ENCODE measurements around the gene KRT9. TPM values are rescaled to one million over a fixed set of nuclear protein-coding genes. Genes with fewer than 3 reads are reported as not detected.
A peak's percentile ranks its signal among the peaks of the same experiment; 100 is the strongest.
"Not testable (repeated sequence)": the region's sequence is repeated elsewhere in the genome, so short reads cannot be mapped to it uniquely, and the experiment has no call there.

Gene KRT9
- total RNA-seq, 6 experiments from 2014 or later: not detected

GRCh38 chr17:41614098-41614497 is 42.2 kb upstream of the KRT9 start:
- no peak for ATAC-seq
- H3K27me3 ChIP-seq: no peaks in the 10 kb centered on the region
- no peak overlapping the region for H3K27ac ChIP-seq
- no CpG with 5 or more reads among the region's 5 CpGs for WGBS (ENCODE audit: insufficient coverage, low coverage, low lambda C conversion rate, missing lambda C conversion rate)
- no peak overlapping the region for H3K4me3 ChIP-seq
- H3K4me1 ChIP-seq: no peaks in the 10 kb centered on the region
- no peak for TF ChIP-seq CTCF (IDR thresholded peaks at IDR 0.05)
- no peak for TF ChIP-seq POLR2A (IDR thresholded peaks at IDR 0.05)
- intact Hi-C loops (cut with DNase I): no loop called here
- H3K36me3 ChIP-seq: no peaks in the 10 kb centered on the region
- H3K9me3 ChIP-seq: no peaks in the 10 kb centered on the region
- DNase-seq: peak in 1 of 3 donors; percentile 35

DNA sequence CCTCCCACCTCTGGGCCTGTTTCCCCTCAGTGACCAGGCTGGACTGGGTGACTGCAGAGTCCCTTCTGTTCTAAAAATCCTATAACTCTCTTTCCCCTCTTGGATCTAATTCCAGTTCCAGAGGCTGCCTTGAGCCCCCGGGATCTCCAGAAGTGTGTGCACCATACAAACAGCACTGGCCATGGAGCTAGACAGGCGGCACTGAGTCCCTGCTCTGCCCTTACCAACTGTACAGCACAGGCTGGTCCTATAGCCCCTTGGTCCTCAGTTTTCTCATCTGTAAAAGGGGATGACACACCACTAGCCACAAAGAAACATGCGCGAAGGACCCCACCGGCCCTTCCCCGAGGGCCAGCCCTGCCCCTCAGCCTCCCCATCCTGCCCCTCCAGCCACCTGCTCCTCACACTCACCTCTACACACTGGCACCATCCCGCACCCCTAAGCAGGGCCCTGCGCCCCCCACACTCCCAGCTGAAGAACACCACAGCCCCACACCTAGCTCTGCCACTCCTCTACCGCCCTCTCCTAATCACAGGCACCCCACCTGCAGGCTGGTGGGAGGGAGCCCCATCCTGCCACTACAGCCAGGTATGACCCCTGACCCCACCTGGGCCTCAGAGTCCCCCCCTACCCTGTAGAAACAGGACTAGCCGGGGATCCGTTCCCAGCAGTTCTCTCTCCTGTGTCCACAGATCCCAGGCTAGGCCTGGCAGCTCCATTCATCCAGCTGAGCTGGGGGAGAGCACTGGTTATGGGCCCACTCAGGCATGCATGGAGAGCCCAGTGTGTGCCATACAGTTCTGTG is 41.6 kb upstream of the KRT9 start:
- Histone ChIP-seq H3K36me3 (no peaks in the 10 kb centered on the region), H3K4me1 (no peaks in the 10 kb centered on the region), H3K27me3 (no peaks in the 10 kb centered on the region), H3K4me3 (no peak overlapping the region), H3K27ac (no peak overlapping the region), H3K9me3 (no peaks in the 10 kb centered on the region)
- intact Hi-C loops (cut with DNase I): no loop called here
- WGBS (ENCODE audit: insufficient coverage, low coverage, low lambda C conversion rate, missing lambda C conversion rate): 80% methylated on average over 7 of the region's 11 CpGs
- DNase-seq (peak in 1 of 3 donors; percentile 19), ATAC-seq (no peak)
- no peak for TF ChIP-seq POLR2A (IDR thresholded peaks at IDR 0.05)
- TF ChIP-seq CTCF (IDR thresholded peaks at IDR 0.05): no peak

GRCh38 chr17:41612376-41613160 is 40.7 kb upstream of the KRT9 start, which contains the start of gene KRT16:
Gene KRT16 (minus strand): TSS chr17:41612767. CDS start chr17:41612688, 79 bp downstream.
- H3K4me1 ChIP-seq; H3K27ac ChIP-seq; H3K27me3 ChIP-seq; ATAC-seq; H3K4me3 ChIP-seq; intact Hi-C loops (cut with DNase I); H3K9me3 ChIP-seq; H3K36me3 ChIP-seq: not testable (repeated sequence)
- 48% methylated on average over 10 of the region's 31 CpGs for WGBS (ENCODE audit: insufficient coverage, low coverage, low lambda C conversion rate, missing lambda C conversion rate)
- DNase-seq: peak in 1 of 3 donors; percentile 31

- peak in 1 of 3 donors; percentile 27 for DNase-seq
- Histone ChIP-seq H3K9me3 (no peaks in the 10 kb centered on the region), H3K27me3 (no peaks in the 10 kb centered on the region), H3K4me3 (no peak overlapping the region), H3K27ac (no peak overlapping the region), H3K4me1 (no peaks in the 10 kb centered on the region), H3K36me3 (no peaks in the 10 kb centered on the region)
- intact Hi-C loops (cut with DNase I): no loop called here
- TF ChIP-seq CTCF (IDR thresholded peaks at IDR 0.05): no peak
- no peak for TF ChIP-seq POLR2A (IDR thresholded peaks at IDR 0.05)
- 92% methylated on average over 5 of the region's 25 CpGs for WGBS (ENCODE audit: insufficient coverage, low coverage, low lambda C conversion rate, missing lambda C conversion rate)
- ATAC-seq: no peak
These were observed 39.2 kb upstream of the KRT9 start for GRCh38 chr17:41610965-41611640.

Measured in right lobe of liver (tissue), 6 donors.